Activated T-cell treated with anti-CD3 and anti-CD28 coated beads for 4 hours (primary cell): ENCODE measurements around the gene C1QTNF4.
"Not testable (repeated sequence)": the region's sequence is repeated elsewhere in the genome, so short reads cannot be mapped to it uniquely, and the experiment has no call there.

Experiments used
- DNase-seq: peaks from one replicate; pipeline ENCODE4 v3.0.0-alpha.2; 2020

C1QTNF4 gene

GRCh38 chr11:47593934-47594855 lies at the start of gene C1QTNF4:
TSS of gene C1QTNF4 (minus strand) at chr11:47594411. CDS start at chr11:47590810, 3,601 bp downstream.
- no peak for DNase-seq

DNA sequence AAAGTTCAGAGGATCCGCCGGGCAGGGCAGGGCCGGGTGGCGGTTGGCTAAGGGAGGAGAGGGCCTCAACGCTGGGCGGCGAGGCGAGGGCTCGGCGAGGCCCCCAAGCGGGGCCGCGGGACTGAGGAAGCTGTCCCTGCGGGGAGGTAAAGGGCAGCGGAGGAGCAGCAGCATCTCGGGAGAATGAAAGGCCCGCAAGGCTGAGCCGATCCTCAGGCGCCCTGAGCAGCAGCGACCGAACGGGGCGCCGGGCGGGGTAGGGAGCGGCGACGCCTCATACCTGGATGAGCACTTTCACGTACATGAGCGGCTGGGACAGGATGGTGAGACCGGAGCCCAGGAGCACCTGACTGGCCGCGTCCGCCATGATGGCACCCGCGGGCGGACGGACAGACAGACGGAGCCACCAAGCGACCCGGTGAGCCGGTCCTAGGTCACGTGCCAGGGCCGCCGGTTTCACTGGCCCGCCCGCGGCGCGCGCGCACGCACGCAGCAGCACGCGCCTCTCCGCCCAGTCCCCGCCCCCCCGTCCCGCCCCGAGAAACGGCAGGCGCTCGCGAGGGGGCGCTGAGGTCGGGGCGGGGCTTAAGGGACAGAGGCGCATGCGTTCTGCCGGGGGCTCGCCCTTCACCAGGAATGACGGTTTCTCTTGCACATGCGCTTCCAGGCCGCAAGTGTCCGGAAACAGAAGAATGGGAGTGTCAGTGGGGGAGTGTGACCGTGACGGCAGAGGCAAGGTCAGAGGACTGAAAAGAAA lies 48.1 kb upstream of the C1QTNF4 start, which contains the start of gene MTCH2:
MTCH2 (minus strand) TSS at position 461 of the 757 bp plus-strand sequence; CDS start at position 367, 94 bp downstream.
- peak; percentile 94 for DNase-seq

DNA sequence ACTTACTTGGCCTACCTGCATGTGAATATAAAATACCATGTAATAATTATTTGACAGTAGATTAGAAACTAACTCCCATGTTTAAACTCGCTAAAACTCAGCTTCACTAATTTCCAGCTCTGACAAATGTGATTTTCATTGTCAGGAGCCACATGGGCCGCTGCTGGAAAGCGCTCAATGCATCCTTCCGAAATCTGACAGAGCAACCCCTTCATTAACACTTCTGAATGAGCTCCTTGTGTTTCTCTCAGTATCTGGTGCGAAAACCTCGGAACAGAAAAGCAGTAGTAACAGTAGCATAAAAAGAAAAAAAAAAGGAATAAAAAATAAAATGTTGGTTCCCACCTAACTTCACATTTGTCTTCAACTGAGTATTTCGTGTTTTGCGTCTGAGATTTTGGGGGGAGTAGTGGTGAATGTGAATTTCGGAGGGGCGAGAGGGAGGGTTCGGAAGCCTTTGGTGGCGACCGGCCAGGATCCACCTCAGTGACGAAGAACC lies 47.4 kb upstream of the C1QTNF4 start:
- DNase-seq = no peak

DNA sequence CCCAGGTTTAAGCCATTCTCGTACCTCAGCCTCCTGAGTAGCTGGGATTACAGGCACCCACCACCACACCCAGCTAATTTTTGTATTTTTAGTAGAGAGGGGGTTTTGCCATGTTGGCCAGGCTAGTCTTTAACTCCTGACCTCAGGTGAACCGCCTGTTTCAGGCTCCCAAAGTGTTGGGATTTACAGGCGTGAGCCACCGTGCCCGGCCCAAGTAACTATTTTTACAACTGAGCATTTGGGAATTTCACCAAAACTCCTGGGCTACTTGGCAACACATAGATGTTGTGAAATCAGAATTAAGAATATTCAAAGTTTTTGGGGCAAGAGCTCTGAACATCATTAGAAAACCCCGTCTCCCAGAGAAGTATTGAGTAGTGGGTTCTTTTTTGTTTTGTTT lies 46.3 kb upstream of the C1QTNF4 start:
- not testable (repeated sequence) for DNase-seq

- not testable (repeated sequence) for DNase-seq
Measured at GRCh38 chr11:47636331-47636730, 42.1 kb upstream of the C1QTNF4 start.

- no peak for DNase-seq
Measured at GRCh38 chr11:47631473-47631872, 37.3 kb upstream of the C1QTNF4 start.

DNA sequence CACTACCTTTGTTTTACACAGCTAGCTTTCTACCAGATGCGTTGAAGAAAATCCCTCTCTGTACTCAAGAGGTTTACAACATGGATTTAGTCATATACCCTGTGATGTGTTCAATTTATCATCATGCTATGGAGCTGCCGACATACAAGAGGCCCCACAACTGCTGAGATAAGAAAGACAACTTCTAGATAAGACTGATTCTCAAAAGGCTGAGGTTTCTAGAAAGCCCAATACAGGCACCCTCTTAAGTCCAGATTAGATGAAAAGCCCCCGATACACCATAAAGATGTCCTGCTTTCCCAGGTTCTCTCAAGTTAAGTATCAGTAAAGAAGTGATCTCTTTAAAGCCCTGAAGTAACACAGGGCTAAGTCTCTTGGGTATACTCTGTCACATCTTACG lies 33.8 kb upstream of the C1QTNF4 start:
- DNase-seq = no peak

DNA sequence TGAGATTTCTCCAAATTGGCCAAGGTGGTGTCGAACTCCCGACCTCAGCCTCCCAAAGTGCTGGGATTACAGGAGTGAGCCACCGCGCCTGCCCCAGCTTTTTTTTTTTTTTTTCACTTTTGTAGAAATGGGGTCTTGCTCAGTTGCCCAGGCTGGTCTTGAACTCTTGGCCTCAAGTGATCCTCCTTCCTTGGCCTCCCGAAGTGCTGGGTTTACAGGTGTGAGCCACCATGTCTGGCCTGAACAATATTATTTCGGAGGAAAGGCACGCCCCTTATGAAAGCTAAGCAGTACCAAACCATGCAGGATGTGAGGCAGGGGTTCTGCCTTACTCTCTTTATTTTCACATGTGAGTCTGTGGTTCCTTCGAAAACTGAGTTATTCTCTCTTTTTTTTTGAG lies 32.0 kb upstream of the C1QTNF4 start:
- no peak for DNase-seq

GRCh38 chr11:47620836-47621378 lies 26.7 kb upstream of the C1QTNF4 start:
- DNase-seq = no peak

DNA sequence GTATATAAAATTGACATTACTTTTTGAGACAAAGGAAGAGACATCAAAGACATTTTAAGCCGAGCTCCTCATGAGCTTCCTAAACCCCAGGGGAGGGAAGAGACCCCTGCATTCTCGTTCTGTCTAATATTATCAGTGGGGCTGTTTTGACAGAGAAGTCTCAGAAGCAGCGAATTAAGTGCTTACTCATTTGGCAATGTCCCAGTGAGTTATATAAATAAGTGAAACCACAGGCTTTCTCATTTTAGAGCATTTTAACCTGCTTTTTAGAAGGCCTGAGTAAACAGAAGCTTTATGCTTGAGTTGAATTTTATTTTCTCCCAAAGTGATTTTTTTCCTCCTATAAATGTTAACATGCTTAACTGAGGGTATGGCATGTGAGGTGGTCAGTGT lies 23.2 kb upstream of the C1QTNF4 start:
- no peak for DNase-seq

GRCh38 chr11:47616726-47617416 lies 22.7 kb upstream of the C1QTNF4 start:
- no peak for DNase-seq

- DNase-seq = no peak
Measured at GRCh38 chr11:47615249-47615648, 21.0 kb upstream of the C1QTNF4 start.

DNA sequence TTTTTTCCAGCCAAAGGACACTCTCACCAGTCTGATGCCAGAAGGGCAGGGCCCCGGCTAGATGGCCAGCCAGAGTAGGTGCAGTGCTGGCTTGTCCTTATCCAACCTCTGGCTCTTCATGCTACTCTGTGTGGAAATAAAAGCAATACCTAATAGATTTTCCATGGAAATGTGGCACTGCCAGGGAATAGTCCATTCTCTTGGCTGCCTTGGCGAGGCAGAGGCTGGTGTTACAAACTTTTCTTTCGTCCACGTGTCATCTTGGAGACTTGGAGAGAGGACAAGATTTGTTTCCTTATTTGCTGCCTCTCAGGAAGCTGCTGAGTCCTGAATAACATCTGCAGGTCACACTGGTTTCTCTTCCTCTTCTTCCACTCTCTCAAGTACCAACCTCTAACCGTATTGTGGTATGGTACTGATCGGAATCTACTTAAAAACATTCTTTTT lies 17.2 kb upstream of the C1QTNF4 start:
- DNase-seq = no peak

DNA sequence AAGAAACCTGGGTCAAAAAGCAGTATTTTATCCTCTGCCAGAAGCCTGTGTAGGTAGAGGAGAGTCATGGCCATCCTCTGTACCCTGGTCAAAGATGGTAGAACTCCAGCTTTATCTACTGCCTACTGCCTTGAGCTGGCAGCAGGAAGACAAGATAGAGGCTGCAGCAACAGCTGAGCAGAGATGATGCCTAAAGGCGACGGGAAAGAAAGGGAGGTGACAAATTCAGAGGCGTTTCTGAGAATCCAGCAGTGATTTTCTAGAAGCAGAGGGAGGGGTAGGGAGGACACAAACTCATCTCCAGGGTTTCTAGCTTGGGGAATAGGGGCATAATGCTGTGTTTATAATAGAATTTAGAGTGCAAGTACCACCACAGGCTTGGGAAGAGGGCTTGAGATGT lies 15.5 kb upstream of the C1QTNF4 start:
- DNase-seq = no peak

GRCh38 chr11:47607380-47607779 lies 13.2 kb upstream of the C1QTNF4 start:
- no peak for DNase-seq

- DNase-seq = no peak
Measured at GRCh38 chr11:47606731-47607130, 12.5 kb upstream of the C1QTNF4 start.

DNA sequence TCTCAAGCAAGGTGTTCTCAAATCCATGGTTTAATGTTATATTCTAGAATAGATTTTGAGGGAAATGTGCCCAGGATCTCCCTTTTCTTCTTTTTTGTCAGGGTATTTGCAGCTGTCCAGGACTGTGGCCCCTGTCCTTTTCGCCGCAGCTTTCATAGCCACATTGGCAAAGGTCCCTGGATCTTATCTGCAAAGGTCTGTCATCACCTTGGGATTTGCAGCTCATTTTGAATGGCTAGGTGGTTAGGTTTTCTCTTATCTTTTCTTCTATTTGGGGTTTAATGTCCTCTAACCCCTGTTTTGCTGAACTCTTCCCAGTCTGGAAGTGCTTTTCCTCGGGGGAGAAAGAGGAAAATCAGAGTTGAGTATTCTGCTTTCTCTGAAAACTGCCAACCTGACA lies 11.7 kb upstream of the C1QTNF4 start:
- DNase-seq = no peak

DNA sequence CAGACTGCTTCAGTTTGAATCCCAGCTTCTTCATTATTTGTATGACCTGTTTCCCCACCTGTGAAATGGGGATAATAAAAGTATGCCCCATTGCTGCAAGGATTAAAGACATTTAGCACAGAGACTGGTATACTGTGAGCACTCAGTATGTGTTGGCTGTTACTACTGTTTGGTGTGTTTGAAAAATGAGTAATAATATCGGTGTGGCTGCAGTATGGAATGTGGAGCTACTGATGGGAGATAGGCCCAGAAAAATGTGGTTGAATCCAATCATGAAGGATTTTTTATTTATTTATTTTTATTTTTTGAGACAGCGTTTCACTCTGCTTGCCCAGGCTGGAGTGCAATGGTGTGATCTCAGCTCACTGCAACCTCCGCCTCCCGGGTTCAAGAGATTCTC lies 9.1 kb upstream of the C1QTNF4 start:
- no peak for DNase-seq

- DNase-seq = no peak
Measured at GRCh38 chr11:47599902-47600301, 5.7 kb upstream of the C1QTNF4 start.

DNA sequence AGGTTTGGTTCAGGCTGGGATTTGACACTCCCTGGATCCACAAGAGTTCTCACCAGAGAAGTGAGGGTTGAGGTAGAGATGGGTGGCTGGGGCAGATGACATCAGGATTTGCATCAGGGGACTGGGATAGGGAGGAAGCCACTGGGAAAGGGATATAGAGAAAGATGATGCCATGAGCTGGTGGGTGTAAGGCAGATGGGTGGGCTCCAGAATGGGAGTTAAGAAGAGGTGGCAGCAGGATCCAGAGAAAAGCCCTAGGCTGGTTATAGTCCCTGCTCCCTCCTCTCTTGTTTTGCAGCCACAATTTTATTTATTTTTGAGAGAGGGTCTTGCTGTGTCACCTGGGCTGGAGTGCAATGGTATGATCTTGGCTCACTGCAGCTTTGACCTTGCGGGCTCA lies 1.8 kb upstream of the C1QTNF4 start:
- DNase-seq = no peak

GRCh38 chr11:47595029-47595428 lies 818 bp upstream of the C1QTNF4 start:
- DNase-seq = no peak

DNA sequence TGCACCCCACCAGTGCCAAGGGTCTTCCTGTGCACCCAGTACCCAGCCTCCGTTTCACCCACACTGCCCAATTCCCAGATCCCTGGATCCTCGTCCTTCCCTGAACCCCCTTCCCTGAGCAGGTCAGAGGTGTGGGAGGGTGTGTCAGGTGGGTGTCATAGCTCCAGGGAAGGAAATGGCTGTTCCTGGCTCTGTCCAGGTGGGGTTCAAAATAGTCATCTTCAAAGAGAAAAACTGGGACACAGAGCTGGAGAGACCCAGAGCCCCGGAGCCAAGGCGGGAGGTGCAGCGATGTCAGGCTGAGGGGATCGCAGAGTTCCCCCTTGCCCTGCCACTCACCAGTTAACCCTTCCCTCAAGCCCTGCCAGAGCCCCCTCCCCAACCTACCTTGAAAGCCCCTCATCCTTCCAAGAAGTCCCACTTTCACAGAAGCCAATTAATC lies 698 bp downstream of the C1QTNF4 start:
- no peak for DNase-seq

GRCh38 chr11:47592970-47593369 lies 1.2 kb downstream of the C1QTNF4 start:
- no peak for DNase-seq
